OCI-LY1 (cell line): ENCODE measurements around the gene SIRT2.

Experiments used
- H2AFZ ChIP-seq: fragments of 200-600 bp; sonication (generic), shearing (Covaris generic); 2 replicates; pipeline ENCODE4 v1.6.0; 2014; ENCODE audit warnings: antibody characterized with exemption, mild to moderate bottlenecking, low read length
- H3F3A ChIP-seq: fragments of 200-600 bp; sonication (generic), shearing (Covaris generic); 2 replicates; pipeline ENCODE4 v1.6.0; 2014; ENCODE audit warnings: mild to moderate bottlenecking, antibody characterized with exemption, low read length, moderate library complexity; ENCODE audit not compliant: insufficient read depth
- H3K27ac ChIP-seq: fragments of 200-600 bp; sonication (generic); 2 replicates; pipeline ENCODE4 v1.5.1; 2014; ENCODE audit warnings: low read length, mixed run types, mild to moderate bottlenecking, low read depth; ENCODE audit not compliant: poor library complexity, severe bottlenecking
- H3K27me3 ChIP-seq: fragments of 200-600 bp; sonication (generic); 2 replicates; pipeline ENCODE4 v1.6.0; 2014; ENCODE audit warnings: antibody characterized with exemption, mild to moderate bottlenecking, low read length, moderate library complexity; ENCODE audit not compliant: insufficient read depth
- H3K36me3 ChIP-seq: fragments of 200-600 bp; sonication (generic); 2 replicates; pipeline ENCODE4 v1.6.1; 2014; ENCODE audit warnings: mild to moderate bottlenecking, antibody characterized with exemption, low read length, moderate library complexity, mixed read lengths; ENCODE audit not compliant: insufficient read depth
- H3K4me1 ChIP-seq: fragments of 200-600 bp; sonication (generic); 2 replicates; pipeline ENCODE4 v1.5.1; 2014; ENCODE audit warnings: mild to moderate bottlenecking, low read length, moderate library complexity; ENCODE audit not compliant: insufficient read depth, severe bottlenecking
- H3K4me2 ChIP-seq: fragments of 200-600 bp; sonication (generic), shearing (Covaris generic); 2 replicates; pipeline ENCODE4 v1.6.1; 2014; ENCODE audit warnings: low read length
- H3K4me3 ChIP-seq: fragments of 200-600 bp; sonication (generic); 2 replicates; pipeline ENCODE4 v1.5.1; 2014; ENCODE audit warnings: low read length, low read depth, mild to moderate bottlenecking, mixed read lengths; ENCODE audit not compliant: poor library complexity, severe bottlenecking
- H3K79me2 ChIP-seq: fragments of 200-600 bp; shearing (Covaris generic); 2 replicates; pipeline ENCODE4 v1.6.1; 2016; ENCODE audit warnings: mixed run types, low read length, mixed read lengths; ENCODE audit not compliant: insufficient read depth
- H3K9ac ChIP-seq: fragments of 200-600 bp; sonication (generic), shearing (Covaris generic); 2 replicates; pipeline ENCODE4 v1.6.1; 2014; ENCODE audit warnings: mild to moderate bottlenecking, low read length, mixed read lengths
- H3K9me2 ChIP-seq: fragments of 200-600 bp; sonication (generic), shearing (Covaris generic); 2 replicates; pipeline ENCODE4 v1.6.1; 2014; ENCODE audit warnings: low read depth, mild to moderate bottlenecking, low read length, mixed read lengths
- H3K9me3 ChIP-seq: fragments of 200-600 bp; shearing (Covaris generic); 2 replicates; pipeline ENCODE4 v1.6.1; 2014; ENCODE audit warnings: low read length, mixed read lengths
- H4K20me1 ChIP-seq: fragments of 200-600 bp; sonication (generic), shearing (Covaris generic); 2 replicates; pipeline ENCODE4 v1.6.0; 2016; ENCODE audit warnings: mild to moderate bottlenecking, low read length; ENCODE audit not compliant: insufficient read depth
- EZH2 ChIP-seq: fragments of 200-600 bp; sonication (generic), shearing (Covaris generic); IDR thresholded peaks from 2 replicates; pipeline ENCODE4 v1.8.0; 2017; ENCODE audit warnings: borderline replicate concordance, mixed run types, mild to moderate bottlenecking, antibody characterized with exemption, low read length, moderate library complexity, mixed read lengths
- TF ChIP-seq, protein P1 (sequence below): fragments of 200-600 bp; sonication (generic), shearing (Covaris generic); IDR thresholded peaks from 2 replicates; pipeline ENCODE4 v1.5.1; 2017; ENCODE audit warnings: mild to moderate bottlenecking, antibody characterized with exemption, low read length, moderate library complexity, mixed read lengths

The SIRT2 gene

DNA sequence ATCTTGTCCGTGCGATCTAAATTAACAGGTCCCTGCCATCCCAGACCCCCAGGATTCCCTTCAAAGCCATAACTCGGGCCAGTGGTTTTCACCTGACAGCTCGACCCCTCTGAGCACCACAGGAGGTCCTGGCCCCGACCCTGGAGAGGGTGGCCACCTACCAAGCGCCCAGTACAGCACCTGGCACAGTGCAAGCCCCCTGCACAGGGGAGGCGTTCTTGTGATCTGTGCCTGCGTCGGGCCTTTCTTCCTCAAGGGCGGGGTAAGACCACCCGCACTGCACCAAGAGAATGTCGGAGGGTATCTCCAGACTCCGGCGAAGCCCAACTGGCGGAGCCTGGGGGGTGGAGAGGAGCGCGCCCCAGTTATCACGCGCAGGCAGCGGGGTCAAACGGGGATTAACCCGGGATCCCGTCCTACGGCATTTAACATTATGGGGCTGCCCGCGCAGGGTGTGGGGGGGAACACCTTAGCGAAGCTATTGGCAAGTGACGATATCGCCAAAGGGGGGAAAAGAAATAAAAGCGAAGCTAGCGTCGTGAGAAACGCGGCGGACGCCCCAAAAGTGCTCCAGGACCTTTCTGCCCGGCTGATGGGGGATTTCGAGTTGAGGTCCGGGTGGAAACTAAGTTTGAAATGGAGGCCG, 48.3 kb downstream of the SIRT2 start:
- Histone ChIP-seq H3K36me3 (peaks cover 30% of the 10 kb centered on the region), H3K27ac (peak overlapping the region; percentile 95), H3K4me3 (peak overlapping the region; percentile 68), H3K4me2 (peak overlapping the region; percentile 90), H3F3A (no peaks in the 10 kb centered on the region), H3K9me2 (no peaks in the 10 kb centered on the region), H2AFZ (no peak overlapping the region), H3K9me3 (no peaks in the 10 kb centered on the region), H3K27me3 (no peaks in the 10 kb centered on the region), H3K79me2 (peaks cover 24% of the 10 kb centered on the region), H4K20me1 (no peaks in the 10 kb centered on the region), H3K4me1 (peaks cover 34% of the 10 kb centered on the region), H3K9ac (peak overlapping the region; percentile 84)
- TF ChIP-seq EZH2, result no peak
- TF ChIP-seq, protein P1, sequence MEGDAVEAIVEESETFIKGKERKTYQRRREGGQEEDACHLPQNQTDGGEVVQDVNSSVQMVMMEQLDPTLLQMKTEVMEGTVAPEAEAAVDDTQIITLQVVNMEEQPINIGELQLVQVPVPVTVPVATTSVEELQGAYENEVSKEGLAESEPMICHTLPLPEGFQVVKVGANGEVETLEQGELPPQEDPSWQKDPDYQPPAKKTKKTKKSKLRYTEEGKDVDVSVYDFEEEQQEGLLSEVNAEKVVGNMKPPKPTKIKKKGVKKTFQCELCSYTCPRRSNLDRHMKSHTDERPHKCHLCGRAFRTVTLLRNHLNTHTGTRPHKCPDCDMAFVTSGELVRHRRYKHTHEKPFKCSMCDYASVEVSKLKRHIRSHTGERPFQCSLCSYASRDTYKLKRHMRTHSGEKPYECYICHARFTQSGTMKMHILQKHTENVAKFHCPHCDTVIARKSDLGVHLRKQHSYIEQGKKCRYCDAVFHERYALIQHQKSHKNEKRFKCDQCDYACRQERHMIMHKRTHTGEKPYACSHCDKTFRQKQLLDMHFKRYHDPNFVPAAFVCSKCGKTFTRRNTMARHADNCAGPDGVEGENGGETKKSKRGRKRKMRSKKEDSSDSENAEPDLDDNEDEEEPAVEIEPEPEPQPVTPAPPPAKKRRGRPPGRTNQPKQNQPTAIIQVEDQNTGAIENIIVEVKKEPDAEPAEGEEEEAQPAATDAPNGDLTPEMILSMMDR, result no peak; the same call in 1 of the 2 replicates

DNA sequence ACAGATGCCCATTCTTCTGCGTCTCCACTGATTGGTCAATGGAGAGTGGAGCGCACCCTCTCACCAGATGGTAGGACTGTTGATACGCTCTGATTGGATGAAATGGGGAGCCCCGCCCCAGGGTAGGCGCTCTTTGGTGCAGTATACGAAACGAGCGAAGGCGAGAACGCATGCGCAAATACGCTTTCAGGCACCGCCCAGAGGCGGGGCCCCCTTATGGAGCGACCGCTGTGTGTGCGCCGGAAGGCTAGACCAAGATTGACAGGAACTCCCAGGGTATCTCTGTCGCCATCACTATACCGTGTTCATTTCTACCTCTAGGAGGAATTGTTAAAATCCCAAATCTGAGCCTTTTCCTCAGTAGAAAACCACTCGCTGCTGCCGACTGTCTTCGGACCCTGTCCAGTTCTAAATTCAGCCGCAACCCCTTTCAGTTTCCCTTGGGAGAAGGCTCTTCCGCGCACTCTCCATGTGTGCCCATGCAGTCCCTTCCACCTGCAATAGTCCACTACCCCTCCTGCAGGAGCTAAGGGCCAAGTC, 48.9 kb downstream of the SIRT2 start:
- no peak overlapping the region for H2AFZ ChIP-seq
- peaks cover 36% of the 10 kb centered on the region for H3K36me3 ChIP-seq
- peak overlapping the region; percentile 95 for H3K27ac ChIP-seq
- H3K9me3 ChIP-seq, result no peaks in the 10 kb centered on the region
- peaks cover 24% of the 10 kb centered on the region for H3K79me2 ChIP-seq
- H3K4me2 ChIP-seq, result peak overlapping the region; percentile 90
- no peaks in the 10 kb centered on the region for H3F3A ChIP-seq
- H3K4me3 ChIP-seq, result peak overlapping the region; percentile 68
- H3K9ac ChIP-seq, result peak overlapping the region; percentile 84
- no peaks in the 10 kb centered on the region for H3K9me2 ChIP-seq
- H3K4me1 ChIP-seq, result peaks cover 34% of the 10 kb centered on the region
- H4K20me1 ChIP-seq, result no peaks in the 10 kb centered on the region
- TF ChIP-seq, protein P1, result peak; percentile 17; the same call in 1 of the 2 replicates
- TF ChIP-seq EZH2, result no peak
- no peaks in the 10 kb centered on the region for H3K27me3 ChIP-seq

- H3K9me3 ChIP-seq, result no peaks in the 10 kb centered on the region
- peak within 1 kb of the TSS; percentile 93 for H3K4me3 ChIP-seq
- peak within 1 kb of the TSS; percentile 95 for H3K27ac ChIP-seq
- no peaks in the 10 kb centered on the region for H3K9me2 ChIP-seq
- H3F3A ChIP-seq, result no peaks in the 10 kb centered on the region
- no peaks in the 10 kb centered on the region for H3K27me3 ChIP-seq
- H3K4me1 ChIP-seq, result peaks cover 34% of the 10 kb centered on the region
- no peaks in the 10 kb centered on the region for H4K20me1 ChIP-seq
- H3K79me2 ChIP-seq, result peaks cover 24% of the 10 kb centered on the region
- peaks cover 42% of the 10 kb centered on the region for H3K36me3 ChIP-seq
- TF ChIP-seq, protein P1, result peak; percentile 20; the same call in 1 of the 2 replicates
- TF ChIP-seq EZH2, result no peak
- H3K4me2 ChIP-seq, result peak within 1 kb of the TSS; percentile 93
- no peak within 1 kb of the TSS for H2AFZ ChIP-seq
- H3K9ac ChIP-seq, result peak within 1 kb of the TSS; percentile 97
Observed at GRCh38 chr19:38849860-38850435, 49.5 kb downstream of the SIRT2 start, which contains the start of gene HNRNPL. TSS of gene HNRNPL (minus strand) at chr19:38849986. CDS start at chr19:38849966, 20 bp downstream.
